ENCODE measurements around the gene TAF10. TPM values are rescaled to one million over a fixed set of nuclear protein-coding genes. Genes with fewer than 3 reads are reported as not detected.

Gene TAF10
- total RNA-seq, 1 donor from 2014 or later = 124 TPM

DNA sequence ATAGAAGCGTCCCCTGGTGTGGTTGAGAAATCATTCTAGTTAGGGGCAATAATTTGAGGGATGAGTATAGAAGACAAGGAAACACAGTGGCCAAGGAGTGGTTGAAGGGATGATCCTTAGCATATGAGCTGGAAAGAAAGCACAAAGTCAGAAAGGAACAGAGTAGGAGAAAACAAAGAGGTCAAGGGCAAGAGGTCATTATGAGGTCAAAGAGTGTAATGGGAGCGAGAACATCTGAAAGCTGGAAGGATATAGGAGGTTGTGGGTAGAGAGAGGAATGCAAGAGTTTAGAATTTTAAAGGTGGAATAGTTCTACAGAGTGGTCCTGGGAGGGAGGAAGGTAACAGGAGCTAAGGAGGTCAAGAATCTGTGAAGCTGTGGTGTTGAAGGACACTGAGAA lies 41.6 kb upstream of the TAF10 start:
- peaks cover 6% of the 10 kb centered on the region for H3K27me3 Mint-ChIP-seq (ENCODE audit: unreplicated experiment)
- H3K27ac Mint-ChIP-seq (ENCODE audit: unreplicated experiment) = no peak overlapping the region
- no peak for DNase-seq
- H3K4me3 Mint-ChIP-seq (ENCODE audit: unreplicated experiment) = no peak overlapping the region
- peaks cover 3% of the 10 kb centered on the region for H3K9me3 Mint-ChIP-seq (ENCODE audit: unreplicated experiment)
- TF ChIP-seq, protein P1, sequence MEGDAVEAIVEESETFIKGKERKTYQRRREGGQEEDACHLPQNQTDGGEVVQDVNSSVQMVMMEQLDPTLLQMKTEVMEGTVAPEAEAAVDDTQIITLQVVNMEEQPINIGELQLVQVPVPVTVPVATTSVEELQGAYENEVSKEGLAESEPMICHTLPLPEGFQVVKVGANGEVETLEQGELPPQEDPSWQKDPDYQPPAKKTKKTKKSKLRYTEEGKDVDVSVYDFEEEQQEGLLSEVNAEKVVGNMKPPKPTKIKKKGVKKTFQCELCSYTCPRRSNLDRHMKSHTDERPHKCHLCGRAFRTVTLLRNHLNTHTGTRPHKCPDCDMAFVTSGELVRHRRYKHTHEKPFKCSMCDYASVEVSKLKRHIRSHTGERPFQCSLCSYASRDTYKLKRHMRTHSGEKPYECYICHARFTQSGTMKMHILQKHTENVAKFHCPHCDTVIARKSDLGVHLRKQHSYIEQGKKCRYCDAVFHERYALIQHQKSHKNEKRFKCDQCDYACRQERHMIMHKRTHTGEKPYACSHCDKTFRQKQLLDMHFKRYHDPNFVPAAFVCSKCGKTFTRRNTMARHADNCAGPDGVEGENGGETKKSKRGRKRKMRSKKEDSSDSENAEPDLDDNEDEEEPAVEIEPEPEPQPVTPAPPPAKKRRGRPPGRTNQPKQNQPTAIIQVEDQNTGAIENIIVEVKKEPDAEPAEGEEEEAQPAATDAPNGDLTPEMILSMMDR (IDR thresholded peaks at IDR 0.05; ENCODE audit: partially characterized antibody, unreplicated experiment) = no peak
- H3K36me3 Mint-ChIP-seq (ENCODE audit: unreplicated experiment) = no peaks in the 10 kb centered on the region
- peaks cover 4% of the 10 kb centered on the region for H3K4me1 Mint-ChIP-seq (ENCODE audit: low read depth, unreplicated experiment)

DNA sequence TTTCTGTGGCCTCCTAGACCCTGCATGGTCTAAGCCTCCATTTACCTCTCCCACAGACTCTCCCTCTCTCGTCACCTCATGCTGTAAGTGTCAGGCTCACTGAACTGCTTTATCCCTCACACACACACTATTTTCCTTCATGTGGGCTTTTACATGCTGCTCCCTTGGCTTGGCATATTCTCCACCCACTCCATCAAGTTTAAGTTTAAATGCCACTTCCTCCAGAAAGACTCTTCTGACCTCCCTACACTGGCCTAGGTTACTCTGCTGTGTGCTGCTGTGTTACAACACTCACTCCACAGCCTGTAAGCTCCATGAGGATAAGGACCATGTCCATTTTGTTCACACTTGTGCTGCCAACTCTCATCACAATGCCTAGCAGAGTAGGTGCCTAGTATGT lies 41.1 kb upstream of the TAF10 start:
- Mint-ChIP-seq H3K27me3 (ENCODE audit: unreplicated experiment) (peaks cover 6% of the 10 kb centered on the region), H3K36me3 (ENCODE audit: unreplicated experiment) (no peaks in the 10 kb centered on the region), H3K4me3 (ENCODE audit: unreplicated experiment) (no peak overlapping the region), H3K27ac (ENCODE audit: unreplicated experiment) (no peak overlapping the region), H3K9me3 (ENCODE audit: unreplicated experiment) (peaks cover 3% of the 10 kb centered on the region), H3K4me1 (ENCODE audit: low read depth, unreplicated experiment) (peaks cover 4% of the 10 kb centered on the region)
- TF ChIP-seq, protein P1 (IDR thresholded peaks at IDR 0.05; ENCODE audit: partially characterized antibody, unreplicated experiment) = no peak
- DNase-seq = no peak

DNA sequence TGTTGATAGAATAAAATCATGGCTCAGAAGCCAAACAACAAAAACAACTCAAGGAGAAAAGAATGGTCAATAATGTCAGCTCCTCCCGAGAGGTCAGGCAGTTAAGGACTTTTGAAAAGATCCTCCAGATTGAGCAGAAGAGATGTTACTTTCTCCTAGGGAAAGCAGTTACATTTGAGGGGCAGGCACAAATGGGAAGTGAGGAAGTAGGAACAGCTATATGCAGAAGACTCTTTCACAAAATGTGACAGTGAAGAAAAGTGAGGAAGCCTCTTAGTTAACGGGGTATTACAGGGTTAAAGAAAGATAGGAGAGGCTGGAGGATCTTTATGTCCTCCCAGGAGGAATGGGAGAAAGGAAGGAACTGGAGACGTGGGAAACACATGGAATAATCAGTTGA lies 40.2 kb upstream of the TAF10 start:
- no peaks in the 10 kb centered on the region for H3K36me3 Mint-ChIP-seq (ENCODE audit: unreplicated experiment)
- H3K27me3 Mint-ChIP-seq (ENCODE audit: unreplicated experiment) = peaks cover 6% of the 10 kb centered on the region
- DNase-seq = no peak
- TF ChIP-seq, protein P1 (IDR thresholded peaks at IDR 0.05; ENCODE audit: partially characterized antibody, unreplicated experiment) = no peak
- no peak overlapping the region for H3K27ac Mint-ChIP-seq (ENCODE audit: unreplicated experiment)
- no peak overlapping the region for H3K4me3 Mint-ChIP-seq (ENCODE audit: unreplicated experiment)
- peaks cover 3% of the 10 kb centered on the region for H3K9me3 Mint-ChIP-seq (ENCODE audit: unreplicated experiment)
- peaks cover 4% of the 10 kb centered on the region for H3K4me1 Mint-ChIP-seq (ENCODE audit: low read depth, unreplicated experiment)

DNA sequence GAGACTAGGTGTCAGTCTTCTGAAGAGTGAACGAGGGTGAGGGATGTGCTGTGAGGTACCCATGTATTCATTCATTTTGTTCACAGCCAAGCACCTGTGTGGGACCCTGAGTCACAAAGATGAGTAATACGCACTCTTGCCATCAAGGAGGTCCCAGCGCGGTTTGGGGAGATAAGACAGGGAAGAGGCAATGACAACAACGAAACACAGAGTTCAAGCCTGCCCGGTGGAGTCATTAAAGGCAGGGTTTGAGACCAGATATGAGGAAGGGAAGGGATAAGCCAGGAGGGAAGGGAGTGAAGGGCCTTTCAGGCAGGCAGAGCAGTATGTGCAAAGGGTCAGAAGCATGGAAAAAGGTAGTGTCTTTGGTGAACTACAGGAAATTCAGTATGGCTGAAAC lies 39.0 kb upstream of the TAF10 start:
- TF ChIP-seq, protein P1 (IDR thresholded peaks at IDR 0.05; ENCODE audit: partially characterized antibody, unreplicated experiment) = no peak
- H3K4me3 Mint-ChIP-seq (ENCODE audit: unreplicated experiment) = no peak overlapping the region
- H3K9me3 Mint-ChIP-seq (ENCODE audit: unreplicated experiment) = no peaks in the 10 kb centered on the region
- DNase-seq = no peak
- no peaks in the 10 kb centered on the region for H3K27me3 Mint-ChIP-seq (ENCODE audit: unreplicated experiment)
- no peaks in the 10 kb centered on the region for H3K4me1 Mint-ChIP-seq (ENCODE audit: low read depth, unreplicated experiment)
- H3K27ac Mint-ChIP-seq (ENCODE audit: unreplicated experiment) = no peak overlapping the region
- no peaks in the 10 kb centered on the region for H3K36me3 Mint-ChIP-seq (ENCODE audit: unreplicated experiment)

DNA sequence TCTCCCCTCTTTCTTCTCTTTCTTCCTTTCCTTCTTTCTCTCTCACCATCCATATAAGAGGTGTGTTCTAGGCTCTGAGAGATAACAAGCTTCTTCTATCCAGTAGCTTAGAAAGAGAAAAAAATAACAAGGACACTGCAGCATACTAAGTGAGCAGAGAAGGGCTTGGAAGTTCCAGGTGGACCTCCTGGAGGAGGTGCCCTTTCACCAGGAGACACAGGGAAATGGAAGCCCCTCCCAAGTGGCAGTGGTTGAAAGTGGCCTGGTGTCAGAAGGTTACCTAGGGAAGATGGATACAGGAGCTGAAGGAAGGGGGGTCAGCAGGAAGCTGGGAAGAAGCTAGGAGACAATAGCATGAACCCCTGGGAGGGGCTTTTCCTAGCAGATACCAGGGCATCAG lies 38.1 kb upstream of the TAF10 start:
- TF ChIP-seq, protein P1 (IDR thresholded peaks at IDR 0.05; ENCODE audit: partially characterized antibody, unreplicated experiment) = no peak
- H3K27me3 Mint-ChIP-seq (ENCODE audit: unreplicated experiment) = peaks cover under 1% of the 10 kb centered on the region
- peaks cover under 1% of the 10 kb centered on the region for H3K4me1 Mint-ChIP-seq (ENCODE audit: low read depth, unreplicated experiment)
- no peak for DNase-seq
- H3K27ac Mint-ChIP-seq (ENCODE audit: unreplicated experiment) = no peak overlapping the region
- H3K36me3 Mint-ChIP-seq (ENCODE audit: unreplicated experiment) = no peaks in the 10 kb centered on the region
- H3K9me3 Mint-ChIP-seq (ENCODE audit: unreplicated experiment) = no peaks in the 10 kb centered on the region
- H3K4me3 Mint-ChIP-seq (ENCODE audit: unreplicated experiment) = no peak overlapping the region

Measured in glutamatergic neuron (in vitro differentiated cells).